Central memory CD8-positive, alpha-beta T cell (primary cell): ENCODE data around the gene POU2AF3.
"Not testable (repeated sequence)": the region's sequence is repeated elsewhere in the genome, so short reads cannot be mapped to it uniquely, and the experiment has no call there.

ENCODE experiments used
- ATAC-seq: fragments of 150-1000 bp; cut with Tn5 transposase; replicated peaks from 2 replicates; pipeline ENCODE4 v1.10.0; 2022; ENCODE audit warnings: mild to moderate bottlenecking, moderate FRiP score, moderate number of reproducible peaks; ENCODE audit not compliant: poor library complexity, severe bottlenecking; ENCODE audit errors: extremely low read depth
- DNase-seq, 2 donors: peaks; one replicate each; pipeline ENCODE4 v3.0.0; 2021; ENCODE audit warnings: low spot score in 2 of 2
- H3K27ac Mint-ChIP-seq: one replicate; pipeline ENCODE4 v1.8.0; 2022; ENCODE audit warnings: low read depth, mild to moderate bottlenecking, moderate library complexity, mixed read lengths
- H3K27me3 Mint-ChIP-seq: one replicate; pipeline ENCODE4 v1.8.0; 2022; ENCODE audit warnings: mixed read lengths
- H3K36me3 Mint-ChIP-seq: one replicate; pipeline ENCODE4 v1.8.0; 2022; ENCODE audit warnings: mild to moderate bottlenecking, moderate library complexity, mixed read lengths; ENCODE audit not compliant: insufficient read depth
- H3K4me1 Mint-ChIP-seq: one replicate; pipeline ENCODE4 v1.8.0; 2022; ENCODE audit warnings: mixed read lengths
- H3K4me3 Mint-ChIP-seq: one replicate; pipeline ENCODE4 v1.8.0; 2022; ENCODE audit warnings: mild to moderate bottlenecking, moderate library complexity, mixed read lengths
- H3K9me3 Mint-ChIP-seq: one replicate; pipeline ENCODE4 v1.8.0; 2022; ENCODE audit warnings: mixed read lengths

Gene POU2AF3

GRCh38 chr11:111305162-111305802 is 6.9 kb downstream of the POU2AF3 start:
- H3K4me3 Mint-ChIP-seq = no peak overlapping the region
- ATAC-seq = no peak

GRCh38 chr11:111305876-111306275 is 7.5 kb downstream of the POU2AF3 start:
- DNase-seq (no peak), ATAC-seq (no peak)
- Mint-ChIP-seq H3K36me3 (peaks cover 2% of the 10 kb centered on the region), H3K9me3 (no peaks in the 10 kb centered on the region), H3K4me1 (no peaks in the 10 kb centered on the region), H3K27me3 (peaks cover 75% of the 10 kb centered on the region), H3K27ac (no peak overlapping the region), H3K4me3 (no peak overlapping the region)

More at GRCh38 chr11:111305162-111305802, 6.9 kb downstream of the POU2AF3 start:
- peaks cover 4% of the 10 kb centered on the region for H3K36me3 Mint-ChIP-seq
- no peaks in the 10 kb centered on the region for H3K9me3 Mint-ChIP-seq
- no peaks in the 10 kb centered on the region for H3K4me1 Mint-ChIP-seq
- peaks cover 75% of the 10 kb centered on the region for H3K27me3 Mint-ChIP-seq
- no peak for DNase-seq
- no peak overlapping the region for H3K27ac Mint-ChIP-seq

DNA sequence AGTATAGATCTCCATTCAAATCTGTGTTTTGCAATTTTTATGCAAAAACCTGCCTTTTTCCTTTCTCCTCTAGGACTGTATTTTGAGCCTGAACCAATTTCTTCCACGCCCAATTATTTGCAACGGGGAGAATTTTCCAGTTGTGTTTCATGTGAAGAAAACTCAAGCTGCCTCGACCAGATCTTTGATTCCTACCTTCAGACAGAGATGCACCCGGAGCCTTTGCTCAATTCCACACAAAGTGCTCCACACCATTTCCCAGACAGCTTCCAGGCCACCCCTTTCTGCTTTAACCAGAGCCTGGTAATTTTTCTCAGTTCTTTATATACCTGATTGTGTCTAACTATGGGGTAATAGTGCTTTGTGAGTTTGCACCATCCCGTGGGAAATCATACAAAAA is 8.0 kb downstream of the POU2AF3 start:
- no peak for DNase-seq
- Mint-ChIP-seq H3K27ac (no peak overlapping the region), H3K36me3 (peaks cover 2% of the 10 kb centered on the region), H3K27me3 (peaks cover 75% of the 10 kb centered on the region), H3K4me1 (no peaks in the 10 kb centered on the region), H3K9me3 (no peaks in the 10 kb centered on the region), H3K4me3 (no peak overlapping the region)
- ATAC-seq = no peak

DNA sequence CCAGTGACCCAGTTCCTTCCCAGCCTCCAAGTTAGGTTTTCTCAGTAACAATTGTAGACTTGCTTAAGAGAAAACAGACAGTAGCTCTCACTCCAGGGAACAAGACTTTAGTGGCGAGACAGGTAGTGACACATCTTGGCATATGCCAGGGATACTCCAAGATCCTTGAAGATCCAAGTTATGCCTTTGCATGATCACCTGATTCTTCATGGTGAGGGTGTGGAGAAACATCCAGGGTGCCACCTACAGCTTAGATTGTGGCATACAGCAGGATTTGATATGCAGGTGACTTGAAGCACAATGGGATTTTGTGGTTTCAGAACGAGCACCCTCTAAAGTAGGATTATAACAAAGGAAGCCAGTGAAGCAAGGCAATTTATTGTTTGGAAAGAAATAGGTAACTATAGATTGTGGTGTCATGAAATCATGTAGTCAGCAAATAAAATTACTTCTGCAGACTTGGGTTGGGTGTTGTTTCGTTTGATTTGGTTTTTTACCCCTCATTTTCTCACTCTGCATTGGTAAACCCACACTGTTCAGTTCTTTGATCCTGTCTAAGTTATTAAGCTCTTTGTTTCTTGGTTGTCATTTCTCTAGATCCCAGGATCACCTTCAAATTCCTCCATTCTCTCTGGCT is 9.2 kb downstream of the POU2AF3 start:
- DNase-seq (no peak), ATAC-seq (no peak)
- Mint-ChIP-seq H3K27ac (no peak overlapping the region), H3K4me3 (no peak overlapping the region), H3K27me3 (peaks cover 80% of the 10 kb centered on the region), H3K4me1 (no peaks in the 10 kb centered on the region), H3K9me3 (no peaks in the 10 kb centered on the region), H3K36me3 (peaks cover 2% of the 10 kb centered on the region)

DNA sequence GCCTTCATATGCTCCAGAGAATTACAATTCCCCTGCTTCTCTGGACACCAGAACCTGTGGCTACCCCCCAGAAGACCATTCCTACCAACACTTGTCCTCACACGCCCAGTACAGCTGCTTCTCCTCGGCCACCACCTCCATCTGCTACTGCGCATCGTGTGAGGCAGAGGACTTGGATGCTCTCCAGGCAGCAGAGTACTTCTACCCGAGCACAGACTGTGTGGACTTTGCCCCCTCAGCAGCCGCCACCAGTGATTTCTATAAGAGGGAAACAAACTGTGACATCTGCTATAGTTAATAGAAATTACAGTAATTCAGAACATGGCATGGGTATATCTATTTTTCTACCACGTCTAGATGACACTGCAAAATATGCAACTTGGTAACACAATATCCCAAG is 9.8 kb downstream of the POU2AF3 start:
- H3K4me1 Mint-ChIP-seq = no peaks in the 10 kb centered on the region
- no peak for ATAC-seq
- no peak for DNase-seq
- no peak overlapping the region for H3K27ac Mint-ChIP-seq
- H3K9me3 Mint-ChIP-seq = no peaks in the 10 kb centered on the region
- H3K27me3 Mint-ChIP-seq = peaks cover 80% of the 10 kb centered on the region
- H3K4me3 Mint-ChIP-seq = no peak overlapping the region
- peaks cover 2% of the 10 kb centered on the region for H3K36me3 Mint-ChIP-seq

DNA sequence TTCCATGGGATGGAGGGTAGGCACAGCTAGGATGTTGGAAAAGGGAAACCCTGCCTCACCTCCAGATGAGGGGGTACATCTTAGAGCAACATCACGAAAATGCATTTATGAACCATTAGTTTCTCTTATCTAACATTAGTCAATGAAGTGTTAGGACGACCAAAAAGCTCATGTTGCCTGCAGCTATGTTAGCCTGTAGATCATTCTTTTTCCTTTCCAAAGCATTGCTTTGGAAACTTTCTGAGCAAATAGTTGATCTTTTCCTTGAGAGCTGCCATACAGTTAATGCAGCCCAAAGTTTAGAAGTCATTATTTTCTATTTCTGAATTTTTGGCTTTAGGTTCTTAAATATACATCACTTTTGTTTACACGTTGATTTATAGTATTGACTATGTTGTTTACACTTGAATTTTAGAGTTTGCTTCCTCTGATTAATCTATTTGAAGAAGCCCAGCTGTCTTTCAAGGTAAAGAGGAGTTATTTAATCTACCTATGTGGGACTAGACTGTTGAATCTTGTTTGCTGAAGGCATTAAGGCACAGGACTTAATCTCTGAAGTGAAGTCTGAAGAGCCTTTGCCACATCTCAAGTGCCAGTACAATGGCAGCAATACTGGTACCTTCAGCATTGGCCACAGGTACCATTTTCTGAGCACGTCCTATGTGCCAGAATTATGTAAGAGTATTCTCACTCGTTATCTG is 11.0 kb downstream of the POU2AF3 start:
- no peak overlapping the region for H3K4me3 Mint-ChIP-seq
- ATAC-seq (no peak), DNase-seq (no peak)
- H3K27ac Mint-ChIP-seq = no peak overlapping the region
- no peaks in the 10 kb centered on the region for H3K9me3 Mint-ChIP-seq
- peaks cover 2% of the 10 kb centered on the region for H3K36me3 Mint-ChIP-seq
- H3K27me3 Mint-ChIP-seq = peaks cover 82% of the 10 kb centered on the region
- H3K4me1 Mint-ChIP-seq = no peaks in the 10 kb centered on the region

- peaks cover 84% of the 10 kb centered on the region for H3K27me3 Mint-ChIP-seq
- no peaks in the 10 kb centered on the region for H3K9me3 Mint-ChIP-seq
- no peaks in the 10 kb centered on the region for H3K4me1 Mint-ChIP-seq
- DNase-seq = no peak
- H3K4me3 Mint-ChIP-seq = no peak overlapping the region
- no peak overlapping the region for H3K27ac Mint-ChIP-seq
- peaks cover 2% of the 10 kb centered on the region for H3K36me3 Mint-ChIP-seq
- no peak for ATAC-seq
Measured at GRCh38 chr11:111310088-111310487, 11.7 kb downstream of the POU2AF3 start.

- H3K4me3 Mint-ChIP-seq = no peak overlapping the region
- H3K27ac Mint-ChIP-seq = no peak overlapping the region
- peaks cover 84% of the 10 kb centered on the region for H3K27me3 Mint-ChIP-seq
- no peaks in the 10 kb centered on the region for H3K9me3 Mint-ChIP-seq
- no peaks in the 10 kb centered on the region for H3K4me1 Mint-ChIP-seq
- peaks cover 2% of the 10 kb centered on the region for H3K36me3 Mint-ChIP-seq
- ATAC-seq (no peak), DNase-seq (no peak)
Measured at GRCh38 chr11:111310723-111311122, 12.4 kb downstream of the POU2AF3 start.

DNA sequence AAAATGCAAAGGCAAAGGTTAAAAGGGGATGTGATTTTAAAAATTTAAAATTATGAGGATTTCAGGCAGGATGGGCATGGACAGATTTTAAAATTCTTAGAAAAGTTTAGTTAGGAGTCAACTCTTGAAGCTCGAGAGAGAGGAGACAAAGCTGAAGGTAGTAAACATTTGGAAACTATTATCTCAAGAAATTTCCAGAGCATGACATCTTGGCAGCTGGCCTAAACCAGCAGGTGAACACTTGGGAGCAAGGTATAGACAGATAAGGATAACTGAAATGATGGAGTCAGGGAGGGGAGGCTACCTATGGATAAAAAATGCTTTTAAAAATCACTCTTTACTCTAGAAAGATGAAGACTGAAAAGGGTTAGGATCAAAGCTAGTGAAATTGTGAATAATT is 13.7 kb downstream of the POU2AF3 start:
- DNase-seq (no peak), ATAC-seq (no peak)
- Mint-ChIP-seq H3K36me3 (no peaks in the 10 kb centered on the region), H3K4me3 (no peak overlapping the region), H3K4me1 (no peaks in the 10 kb centered on the region), H3K27me3 (peaks cover 82% of the 10 kb centered on the region), H3K27ac (no peak overlapping the region), H3K9me3 (no peaks in the 10 kb centered on the region)

- ATAC-seq (no peak), DNase-seq (no peak)
- no peak overlapping the region for H3K27ac Mint-ChIP-seq
- H3K4me1 Mint-ChIP-seq = no peaks in the 10 kb centered on the region
- H3K9me3 Mint-ChIP-seq = no peaks in the 10 kb centered on the region
- H3K4me3 Mint-ChIP-seq = no peak overlapping the region
- H3K27me3 Mint-ChIP-seq = peaks cover 56% of the 10 kb centered on the region
- H3K36me3 Mint-ChIP-seq = no peaks in the 10 kb centered on the region
Measured at GRCh38 chr11:111319296-111319695, 20.9 kb downstream of the POU2AF3 start.

DNA sequence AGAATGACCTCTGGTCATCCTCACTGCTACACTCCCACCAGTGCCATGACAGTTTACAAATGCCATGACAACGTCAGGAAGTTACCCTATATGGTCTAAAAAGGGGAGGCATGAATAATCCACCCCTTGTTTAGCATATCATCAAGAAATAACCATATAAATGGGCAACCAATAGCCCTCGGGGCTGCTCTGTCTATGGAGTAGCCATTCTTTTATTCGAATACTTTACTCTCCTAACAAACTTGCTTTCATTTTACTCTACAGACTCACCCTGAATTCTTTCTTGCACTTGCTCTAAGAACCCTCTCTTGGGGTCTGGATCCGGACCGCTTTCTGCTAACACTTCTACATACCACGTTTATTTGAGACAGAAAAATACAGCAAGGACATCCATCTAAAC is 21.9 kb downstream of the POU2AF3 start:
- not testable (repeated sequence) for H3K4me3 Mint-ChIP-seq, ATAC-seq, H3K4me1 Mint-ChIP-seq, DNase-seq, H3K36me3 Mint-ChIP-seq, H3K27ac Mint-ChIP-seq, H3K9me3 Mint-ChIP-seq
- H3K27me3 Mint-ChIP-seq = peaks cover 47% of the 10 kb centered on the region

- no peak overlapping the region for H3K27ac Mint-ChIP-seq
- no peak for DNase-seq
Measured at GRCh38 chr11:111320728-111321568, 22.6 kb downstream of the POU2AF3 start.

More at GRCh38 chr11:111320728-111321568, 22.6 kb downstream of the POU2AF3 start:
- Mint-ChIP-seq H3K4me3 (no peak overlapping the region), H3K9me3 (no peaks in the 10 kb centered on the region), H3K36me3 (no peaks in the 10 kb centered on the region), H3K4me1 (no peaks in the 10 kb centered on the region), H3K27me3 (peaks cover 40% of the 10 kb centered on the region)
- no peak for ATAC-seq
